DND-41 (cell line): ENCODE results near the gene FBXO5.

Experiments
- ATAC-seq: fragments of 200-7000 bp; cut with Tn5 transposase; 3 replicates; pipeline ENCODE4 v1.9.1; 2021; ENCODE audit warnings: low read depth; ENCODE audit not compliant: insufficient read depth
- DNase-seq: peaks from one replicate; pipeline ENCODE4 v3.0.0-alpha.2; 2020
- H2AFZ ChIP-seq: 2 replicates; pipeline ENCODE4 v1.6.0; 2012; ENCODE audit warnings: low read depth, low read length
- H3K27ac ChIP-seq: 2 replicates; pipeline ENCODE4 v1.5.1; 2012; ENCODE audit warnings: low read length, inconsistent platforms
- H3K27me3 ChIP-seq: fragments of 200-600 bp; sonication (generic); 2 replicates; pipeline ENCODE4 v1.6.0; 2012; ENCODE audit warnings: low read length, mild to moderate bottlenecking, inconsistent platforms; ENCODE audit not compliant: insufficient read depth, poor library complexity
- H3K36me3 ChIP-seq: 2 replicates; pipeline ENCODE4 v1.5.1; 2012; ENCODE audit warnings: low read length, inconsistent platforms; ENCODE audit not compliant: insufficient read depth
- H3K4me1 ChIP-seq: 2 replicates; pipeline ENCODE4 v1.5.1; 2012; ENCODE audit warnings: mild to moderate bottlenecking, low read length; ENCODE audit not compliant: insufficient read depth
- H3K4me2 ChIP-seq: 2 replicates; pipeline ENCODE4 v1.6.0; 2012; ENCODE audit warnings: mild to moderate bottlenecking, moderate library complexity, low read length, inconsistent platforms; ENCODE audit not compliant: insufficient read depth
- H3K4me3 ChIP-seq, 2 experiments: fragments of 200-600 bp in 1 of 2; shearing (Covaris generic) in 1 of 2; 2 replicates each; pipeline ENCODE4 v1.5.1; 2012 to 2016; ENCODE audit warnings: inconsistent platforms in 2 of 2, low read length in 2 of 2, mild to moderate bottlenecking in 2 of 2, low read depth in 1 of 2, moderate library complexity in 1 of 2
- H3K79me2 ChIP-seq: 2 replicates; pipeline ENCODE4 v1.6.0; 2012; ENCODE audit warnings: low read length, inconsistent platforms; ENCODE audit not compliant: insufficient read depth
- H3K9ac ChIP-seq: 2 replicates; pipeline ENCODE4 v1.6.0; 2012; ENCODE audit warnings: low read depth, mild to moderate bottlenecking, inconsistent platforms, low read length, moderate library complexity
- H3K9me3 ChIP-seq: 2 replicates; pipeline ENCODE4 v1.5.1; 2012; ENCODE audit warnings: low read length, moderate library complexity, mild to moderate bottlenecking, inconsistent platforms; ENCODE audit not compliant: insufficient read depth, severe bottlenecking
- H4K20me1 ChIP-seq: 2 replicates; pipeline ENCODE4 v1.6.0; 2012; ENCODE audit warnings: low read length; ENCODE audit not compliant: insufficient read depth
- EZH2 ChIP-seq: IDR thresholded peaks from 3 replicates; pipeline ENCODE4 v1.6.1; 2012; ENCODE audit warnings: borderline replicate concordance, low read depth, mild to moderate bottlenecking, moderate library complexity, low read length, inconsistent platforms; ENCODE audit not compliant: severe bottlenecking
- TF ChIP-seq, protein P1 (sequence below): IDR thresholded peaks from 2 replicates; pipeline ENCODE4 v1.5.1; 2012; ENCODE audit warnings: borderline replicate concordance, low read length, moderate library complexity, mild to moderate bottlenecking; ENCODE audit not compliant: poor library complexity, severe bottlenecking; ENCODE audit errors: extremely low read depth

Gene FBXO5

GRCh38 chr6:152946484-152946883 is 36.4 kb downstream of the FBXO5 start:
- peaks cover 4% of the 10 kb centered on the region; the same call in 1 of the 2 replicates for H3K4me1 ChIP-seq
- no peak overlapping the region for H3K27ac ChIP-seq
- no peak overlapping the region for H3K4me3 ChIP-seq
- H3K79me2 ChIP-seq: no peaks in the 10 kb centered on the region
- H3K4me2 ChIP-seq: no peak overlapping the region
- DNase-seq (no peak), ATAC-seq (no peak)
- H3K9ac ChIP-seq: no peak overlapping the region
- TF ChIP-seq, protein P1, sequence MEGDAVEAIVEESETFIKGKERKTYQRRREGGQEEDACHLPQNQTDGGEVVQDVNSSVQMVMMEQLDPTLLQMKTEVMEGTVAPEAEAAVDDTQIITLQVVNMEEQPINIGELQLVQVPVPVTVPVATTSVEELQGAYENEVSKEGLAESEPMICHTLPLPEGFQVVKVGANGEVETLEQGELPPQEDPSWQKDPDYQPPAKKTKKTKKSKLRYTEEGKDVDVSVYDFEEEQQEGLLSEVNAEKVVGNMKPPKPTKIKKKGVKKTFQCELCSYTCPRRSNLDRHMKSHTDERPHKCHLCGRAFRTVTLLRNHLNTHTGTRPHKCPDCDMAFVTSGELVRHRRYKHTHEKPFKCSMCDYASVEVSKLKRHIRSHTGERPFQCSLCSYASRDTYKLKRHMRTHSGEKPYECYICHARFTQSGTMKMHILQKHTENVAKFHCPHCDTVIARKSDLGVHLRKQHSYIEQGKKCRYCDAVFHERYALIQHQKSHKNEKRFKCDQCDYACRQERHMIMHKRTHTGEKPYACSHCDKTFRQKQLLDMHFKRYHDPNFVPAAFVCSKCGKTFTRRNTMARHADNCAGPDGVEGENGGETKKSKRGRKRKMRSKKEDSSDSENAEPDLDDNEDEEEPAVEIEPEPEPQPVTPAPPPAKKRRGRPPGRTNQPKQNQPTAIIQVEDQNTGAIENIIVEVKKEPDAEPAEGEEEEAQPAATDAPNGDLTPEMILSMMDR: no peak
- TF ChIP-seq EZH2: no peak
- no peaks in the 10 kb centered on the region for H4K20me1 ChIP-seq
- no peaks in the 10 kb centered on the region for H3K9me3 ChIP-seq
- no peak overlapping the region for H2AFZ ChIP-seq
- H3K27me3 ChIP-seq: peaks cover 3% of the 10 kb centered on the region
- H3K36me3 ChIP-seq: no peaks in the 10 kb centered on the region

DNA sequence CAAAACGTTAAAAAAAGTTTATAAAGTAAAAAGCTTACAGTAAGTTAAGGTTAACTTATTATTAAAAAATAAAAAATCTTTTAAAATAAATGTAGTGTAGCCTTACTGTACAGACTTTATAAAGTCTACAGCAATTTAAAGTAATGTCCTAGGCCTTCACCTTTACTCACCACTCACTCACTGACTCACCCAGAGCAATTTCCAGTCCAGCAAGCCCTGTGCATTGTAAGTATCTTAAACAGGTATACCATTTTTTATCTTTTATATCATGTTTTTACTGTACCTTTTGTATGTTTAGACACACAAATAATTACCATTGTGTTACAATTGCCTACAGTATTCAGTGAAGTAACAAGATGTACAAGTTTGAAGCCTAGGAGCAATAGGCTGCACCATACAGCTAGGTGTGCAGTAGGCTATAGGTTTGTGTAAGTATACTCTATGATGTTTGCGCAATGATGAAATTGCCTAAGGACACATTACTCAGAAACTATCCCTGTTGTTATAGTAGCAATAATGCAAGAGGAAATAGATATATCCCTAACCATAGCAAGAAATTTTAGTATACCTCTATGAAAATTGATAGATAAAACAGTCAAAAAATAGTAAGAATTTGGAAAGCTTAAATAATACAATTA is 39.5 kb downstream of the FBXO5 start:
- Histone ChIP-seq H2AFZ (no peak overlapping the region), H3K36me3 (no peaks in the 10 kb centered on the region), H4K20me1 (no peaks in the 10 kb centered on the region), H3K27ac (no peak overlapping the region), H3K9me3 (no peaks in the 10 kb centered on the region), H3K4me3 (no peak overlapping the region), H3K4me2 (no peak overlapping the region), H3K27me3 (peaks cover 3% of the 10 kb centered on the region), H3K9ac (no peak overlapping the region), H3K79me2 (no peaks in the 10 kb centered on the region), H3K4me1 (peaks cover 2% of the 10 kb centered on the region; the same call in 1 of the 2 replicates)
- DNase-seq (no peak), ATAC-seq (no peak)
- no peak for TF ChIP-seq EZH2
- TF ChIP-seq, protein P1: no peak

- Histone ChIP-seq H3K36me3 (no peaks in the 10 kb centered on the region), H3K27me3 (peaks cover 3% of the 10 kb centered on the region), H3K4me3 (no peak overlapping the region), H2AFZ (no peak overlapping the region), H4K20me1 (no peaks in the 10 kb centered on the region), H3K4me1 (no peaks in the 10 kb centered on the region), H3K9me3 (no peaks in the 10 kb centered on the region), H3K4me2 (no peak overlapping the region), H3K9ac (no peak overlapping the region), H3K27ac (no peak overlapping the region), H3K79me2 (no peaks in the 10 kb centered on the region)
- ATAC-seq (no peak), DNase-seq (no peak)
- TF ChIP-seq, protein P1: no peak
- TF ChIP-seq EZH2: no peak
These were observed 40.4 kb downstream of the FBXO5 start for GRCh38 chr6:152942319-152942869.
